LNCaP clone FGC (cell line): Measurements from ENCODE around the gene CREB5.
"Not testable (repeated sequence)": the region's sequence is repeated elsewhere in the genome, so short reads cannot be mapped to it uniquely, and the experiment has no call there.

Experiments used
- DNase-seq: peaks from one replicate; pipeline ENCODE4 v3.0.0-alpha.2; 2011; ENCODE audit warnings: low read depth
- H3K4me3 ChIP-seq: 2 replicates; pipeline ENCODE4 v1.5.1; 2011; ENCODE audit warnings: mild to moderate bottlenecking, low read depth, low read length, control low read depth
- TF ChIP-seq, protein P1 (sequence below): IDR thresholded peaks from 2 replicates; pipeline ENCODE4 v1.5.1; 2012; ENCODE audit warnings: mild to moderate bottlenecking; ENCODE audit not compliant: control insufficient read depth, insufficient read depth; ENCODE audit errors: extremely low read depth

CREB5 gene

DNA sequence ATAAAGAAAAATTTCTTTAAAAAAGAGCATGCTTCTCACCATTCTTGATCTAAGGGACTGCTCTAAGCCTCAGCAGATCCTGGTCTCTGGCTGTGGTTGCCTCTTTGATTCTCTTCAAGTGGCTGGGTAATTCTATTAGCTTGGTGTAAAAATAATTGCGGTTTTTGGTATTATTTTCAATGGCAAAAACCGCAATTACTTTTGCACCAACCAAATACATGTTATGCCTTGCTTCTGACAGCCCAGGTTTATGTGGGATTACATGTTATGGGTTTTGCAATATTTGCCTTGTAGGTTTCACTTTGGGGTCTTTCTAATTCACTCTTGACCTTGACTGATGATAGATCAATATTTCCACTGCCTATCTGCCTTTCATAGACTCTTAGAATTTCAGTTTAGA is 20.0 kb upstream of the CREB5 start:
- TF ChIP-seq, protein P1, sequence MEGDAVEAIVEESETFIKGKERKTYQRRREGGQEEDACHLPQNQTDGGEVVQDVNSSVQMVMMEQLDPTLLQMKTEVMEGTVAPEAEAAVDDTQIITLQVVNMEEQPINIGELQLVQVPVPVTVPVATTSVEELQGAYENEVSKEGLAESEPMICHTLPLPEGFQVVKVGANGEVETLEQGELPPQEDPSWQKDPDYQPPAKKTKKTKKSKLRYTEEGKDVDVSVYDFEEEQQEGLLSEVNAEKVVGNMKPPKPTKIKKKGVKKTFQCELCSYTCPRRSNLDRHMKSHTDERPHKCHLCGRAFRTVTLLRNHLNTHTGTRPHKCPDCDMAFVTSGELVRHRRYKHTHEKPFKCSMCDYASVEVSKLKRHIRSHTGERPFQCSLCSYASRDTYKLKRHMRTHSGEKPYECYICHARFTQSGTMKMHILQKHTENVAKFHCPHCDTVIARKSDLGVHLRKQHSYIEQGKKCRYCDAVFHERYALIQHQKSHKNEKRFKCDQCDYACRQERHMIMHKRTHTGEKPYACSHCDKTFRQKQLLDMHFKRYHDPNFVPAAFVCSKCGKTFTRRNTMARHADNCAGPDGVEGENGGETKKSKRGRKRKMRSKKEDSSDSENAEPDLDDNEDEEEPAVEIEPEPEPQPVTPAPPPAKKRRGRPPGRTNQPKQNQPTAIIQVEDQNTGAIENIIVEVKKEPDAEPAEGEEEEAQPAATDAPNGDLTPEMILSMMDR, result no peak
- no peak for DNase-seq
- H3K4me3 ChIP-seq, result no peak overlapping the region

- no peak overlapping the region for H3K4me3 ChIP-seq
- TF ChIP-seq, protein P1, result no peak
- DNase-seq, result no peak
Measured at GRCh38 chr7:28395404-28395803, 16.9 kb upstream of the CREB5 start.

DNA sequence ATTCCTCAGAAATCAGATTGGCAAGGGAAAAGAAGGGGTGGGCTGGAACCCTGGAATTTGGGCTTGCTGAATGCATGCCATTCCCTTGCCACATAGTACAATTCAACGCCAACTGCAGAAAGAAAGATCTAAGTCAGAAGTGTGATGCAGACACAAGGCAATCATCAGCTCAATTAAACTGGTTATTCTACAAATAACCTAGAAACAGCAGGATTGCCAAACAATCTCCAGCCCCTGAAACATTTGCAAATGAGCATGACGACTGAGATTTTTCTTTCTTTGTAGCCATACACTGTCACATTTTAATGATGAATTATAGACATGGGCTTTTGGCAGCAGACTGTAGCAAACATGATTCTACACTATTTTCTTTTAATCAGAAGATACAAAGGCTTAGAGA is 16.5 kb upstream of the CREB5 start:
- DNase-seq, result no peak
- TF ChIP-seq, protein P1, result no peak
- H3K4me3 ChIP-seq, result no peak overlapping the region

DNA sequence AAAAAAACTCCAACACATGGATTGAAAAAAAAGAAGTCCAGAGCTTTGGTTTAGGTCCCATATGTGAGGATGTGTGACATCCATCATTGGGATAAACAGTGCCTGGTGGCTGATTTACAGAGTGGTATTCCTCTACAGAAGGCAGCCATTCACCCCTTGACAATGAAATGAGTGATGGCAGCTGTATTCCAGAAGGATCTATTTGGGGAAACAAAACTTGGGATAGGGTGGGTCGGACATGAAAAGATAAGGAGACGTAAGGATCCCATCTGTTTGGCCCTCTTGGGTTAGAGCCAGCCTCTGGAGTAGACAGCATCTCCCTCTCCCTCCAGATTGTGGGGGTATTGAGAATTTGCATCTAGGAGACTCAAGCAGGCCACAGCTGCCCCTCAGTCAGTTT is 15.2 kb upstream of the CREB5 start:
- TF ChIP-seq, protein P1, result no peak
- H3K4me3 ChIP-seq, result no peak overlapping the region
- DNase-seq, result no peak

DNA sequence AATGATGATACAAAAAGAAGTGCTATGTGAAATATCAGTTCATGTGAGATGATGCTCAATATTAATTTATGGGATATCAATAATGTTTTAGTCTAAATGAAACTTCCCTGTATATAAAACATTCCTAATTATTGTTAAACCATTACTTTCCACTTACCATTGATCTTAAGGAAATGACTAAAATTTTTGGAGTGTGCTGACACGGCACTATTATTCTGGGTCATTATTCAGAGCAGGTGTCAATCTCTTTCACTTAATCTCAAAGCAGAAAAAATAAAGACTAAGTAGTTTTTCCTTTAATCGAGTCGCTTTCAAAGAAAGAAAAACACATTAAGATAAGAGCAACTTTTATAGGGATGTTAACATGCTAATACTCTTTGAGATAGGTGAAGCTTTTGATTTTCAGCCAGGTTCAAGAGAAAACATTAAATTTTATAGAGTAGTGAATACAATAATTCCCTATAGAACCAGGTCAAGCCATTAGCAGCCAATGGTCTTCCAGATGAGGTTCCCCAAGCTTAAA is 11.4 kb upstream of the CREB5 start:
- no peak for DNase-seq
- TF ChIP-seq, protein P1, result no peak

GRCh38 chr7:28401567-28401966 is 10.8 kb upstream of the CREB5 start:
- DNase-seq, H3K4me3 ChIP-seq: not testable (repeated sequence)

More for the DNA sequence above, 11.4 kb upstream of the CREB5 start:
- H3K4me3 ChIP-seq, result no peak overlapping the region

- no peak overlapping the region for H3K4me3 ChIP-seq
- TF ChIP-seq, protein P1, result no peak
- no peak for DNase-seq
Measured at GRCh38 chr7:28405662-28406061, 6.7 kb upstream of the CREB5 start.
